WTC11 (cell line): ENCODE results near the gene CCDC59.

Experiments used
- ATF1 ChIP-seq: sonication (generic); formaldehyde crosslinking; IDR thresholded peaks from 2 replicates; pipeline ENCODE4 v1.8.1; 2023; ENCODE audit warnings: mild to moderate bottlenecking, moderate library complexity, missing genetic modification reagents
- ELF4 ChIP-seq: sonication (generic); formaldehyde crosslinking; IDR thresholded peaks from 2 replicates; pipeline ENCODE4 v1.8.1; 2022; ENCODE audit warnings: low read depth, mild to moderate bottlenecking, moderate library complexity, missing genetic modification reagents
- TCF7 ChIP-seq: sonication (generic); formaldehyde crosslinking; IDR thresholded peaks from 2 replicates; pipeline ENCODE4 v1.8.0; 2022; ENCODE audit warnings: mild to moderate bottlenecking, low read depth, missing genetic modification reagents, moderate library complexity
- ZBTB21 ChIP-seq: sonication (generic); formaldehyde crosslinking; IDR thresholded peaks from 2 replicates; pipeline ENCODE4 v1.8.1; 2023; ENCODE audit warnings: mild to moderate bottlenecking, missing genetic modification reagents, borderline replicate concordance
- TF ChIP-seq, protein P1 (sequence below): fragments of 200-600 bp; IDR thresholded peaks from 2 replicates; pipeline ENCODE4 v1.8.0; 2022; ENCODE audit warnings: antibody characterized with exemption

DNA sequence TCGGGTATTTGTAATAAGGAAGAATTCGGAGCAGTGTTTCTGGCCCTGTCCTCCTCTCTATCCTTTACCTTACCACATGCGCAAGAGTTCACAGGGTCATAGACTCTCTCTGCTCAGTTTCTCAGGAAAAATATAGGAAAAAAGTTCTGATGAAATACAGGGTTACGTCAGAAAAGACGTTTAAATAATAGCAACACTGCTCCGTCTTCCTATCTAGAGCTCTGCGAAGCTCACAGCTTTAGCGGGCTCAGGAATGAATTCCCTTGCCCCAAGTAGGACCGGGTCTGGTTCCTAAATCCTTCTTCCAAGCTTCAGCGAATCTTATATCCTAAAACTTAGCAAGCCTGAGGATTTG lies 365 bp downstream of the CCDC59 start:
- TF ChIP-seq, protein P1, sequence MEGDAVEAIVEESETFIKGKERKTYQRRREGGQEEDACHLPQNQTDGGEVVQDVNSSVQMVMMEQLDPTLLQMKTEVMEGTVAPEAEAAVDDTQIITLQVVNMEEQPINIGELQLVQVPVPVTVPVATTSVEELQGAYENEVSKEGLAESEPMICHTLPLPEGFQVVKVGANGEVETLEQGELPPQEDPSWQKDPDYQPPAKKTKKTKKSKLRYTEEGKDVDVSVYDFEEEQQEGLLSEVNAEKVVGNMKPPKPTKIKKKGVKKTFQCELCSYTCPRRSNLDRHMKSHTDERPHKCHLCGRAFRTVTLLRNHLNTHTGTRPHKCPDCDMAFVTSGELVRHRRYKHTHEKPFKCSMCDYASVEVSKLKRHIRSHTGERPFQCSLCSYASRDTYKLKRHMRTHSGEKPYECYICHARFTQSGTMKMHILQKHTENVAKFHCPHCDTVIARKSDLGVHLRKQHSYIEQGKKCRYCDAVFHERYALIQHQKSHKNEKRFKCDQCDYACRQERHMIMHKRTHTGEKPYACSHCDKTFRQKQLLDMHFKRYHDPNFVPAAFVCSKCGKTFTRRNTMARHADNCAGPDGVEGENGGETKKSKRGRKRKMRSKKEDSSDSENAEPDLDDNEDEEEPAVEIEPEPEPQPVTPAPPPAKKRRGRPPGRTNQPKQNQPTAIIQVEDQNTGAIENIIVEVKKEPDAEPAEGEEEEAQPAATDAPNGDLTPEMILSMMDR, result no peak
- TF ChIP-seq ATF1 (CRISPR knock-in tag) (no peak), TCF7 (CRISPR knock-in tag) (no peak), ELF4 (CRISPR knock-in tag) (no peak), ZBTB21 (CRISPR knock-in tag) (no peak)
